K562 (cell line): ENCODE data around the gene DIS3L2. TPM values are rescaled to one million over a fixed set of nuclear protein-coding genes. Genes with fewer than 3 reads are reported as not detected.
A peak's percentile ranks its signal among the peaks of the same experiment; 100 is the strongest.

Experiments used
- ATAC-seq: fragments of 200-7000 bp; cut with Tn5 transposase; 3 replicates; pipeline ENCODE4 v1.9.1; 2020; ENCODE audit warnings: moderate library complexity
- BruUV-seq: library from RNA; stranded (reverse); fragments of 400-500 nt; replicated peaks from 2 replicates; lab custom pipeline; 2021; lab: Mats Ljungman, UMichigan
- CTCF ChIA-PET: fragments of 300-600 bp; formaldehyde crosslinking; extraction: SDS; loops from one replicate; lab custom pipeline; 2021; ENCODE audit warnings: low intra/inter-chr PET ratio; lab: Yijun Ruan, JAX
- POLR2A ChIA-PET: fragments of 300-600, 350-650 bp; sonication (Branson Sonifier 250); formaldehyde crosslinking; extraction: SDS; loops from one replicate; lab custom pipeline; 2021; ENCODE audit warnings: antibody characterized with exemption, inconsistent platforms; lab: Yijun Ruan, JAX
- DNase-seq, 4 experiments: peaks; one replicate each; pipeline versions ENCODE4 v3.0.0 to v3.0.0-alpha.2; 2011 to 2018; ENCODE audit warnings: low spot score in 3 of 4, mixed read lengths in 3 of 4; ENCODE audit errors: extremely low read depth in 1 of 4
- FAIRE-seq: peaks from 2 replicates; lab custom pipeline; 2011; peaks lifted over from hg19 to GRCh38; lab: Jason Lieb, UNC
- H2AFZ ChIP-seq: 2 replicates; pipeline ENCODE4 v1.6.0; 2011; ENCODE audit warnings: low read depth, low read length, control low read depth, inconsistent platforms
- H3K27ac ChIP-seq: fragments of 200-600 bp; 3 replicates; pipeline ENCODE4 v1.8.0; 2011; ENCODE audit warnings: low read depth, mild to moderate bottlenecking, control low read depth, inconsistent platforms, low read length, moderate library complexity, mixed read lengths; ENCODE audit errors: extremely low read depth
- H3K27me3 ChIP-seq, 2 experiments: fragments of 300-600 bp in 1 of 2; 2 replicates in 1 of 2; 3 replicates in 1 of 2; pipeline versions ENCODE4 v1.6.0 to v1.8.0; 2011; ENCODE audit warnings: inconsistent platforms in 2 of 2, low read length in 2 of 2, mild to moderate bottlenecking in 1 of 2, mixed read lengths in 1 of 2, moderate library complexity in 1 of 2; ENCODE audit not compliant: control insufficient read depth in 2 of 2, insufficient read depth in 2 of 2
- H3K36me3 ChIP-seq: fragments of 300-600 bp; 3 replicates; pipeline ENCODE4 v1.8.0; 2011; ENCODE audit warnings: mild to moderate bottlenecking, low read length, inconsistent platforms; ENCODE audit not compliant: control insufficient read depth, insufficient read depth
- H3K4me1 ChIP-seq, 2 experiments: fragments of 200-600 bp in 1 of 2; replicated peaks in 1 of 2; 2 replicates in 1 of 2; 3 replicates in 1 of 2; pipeline versions ENCODE4 v1.5.1 to v1.8.0; 2011; ENCODE audit warnings: inconsistent platforms in 2 of 2, low read length in 2 of 2, mild to moderate bottlenecking in 1 of 2, mixed read lengths in 1 of 2, moderate library complexity in 1 of 2; ENCODE audit not compliant: control insufficient read depth in 2 of 2, insufficient read depth in 2 of 2
- H3K4me2 ChIP-seq: 2 replicates; pipeline ENCODE4 v1.6.1; 2011; ENCODE audit warnings: low read length, control low read depth, inconsistent platforms, mixed read lengths; ENCODE audit not compliant: insufficient read depth
- H3K4me3 ChIP-seq: fragments of 200-600 bp; sonication (generic), shearing (Covaris generic); 2 replicates; pipeline ENCODE4 v1.5.1; 2016; ENCODE audit warnings: control low read depth, inconsistent platforms
- H3K79me2 ChIP-seq: fragments of 200-600 bp; 3 replicates; pipeline ENCODE4 v1.8.0; 2011; ENCODE audit warnings: low read length, inconsistent platforms; ENCODE audit not compliant: control insufficient read depth, insufficient read depth
- H3K9ac ChIP-seq, 2 experiments: 2 replicates each; pipeline versions ENCODE4 v1.6.0 to v1.6.1; 2011; ENCODE audit warnings: low read depth in 2 of 2, low read length in 2 of 2, control low read depth in 1 of 2, inconsistent platforms in 1 of 2, mild to moderate bottlenecking in 1 of 2, mixed read lengths in 1 of 2; ENCODE audit not compliant: insufficient read depth in 1 of 2
- H3K9me1 ChIP-seq: one replicate; pipeline ENCODE4 v1.6.0; 2011; ENCODE audit warnings: inconsistent platforms, mild to moderate bottlenecking, low read length, moderate library complexity; ENCODE audit not compliant: control insufficient read depth, insufficient read depth
- H3K9me3 ChIP-seq: replicated peaks from 2 replicates; pipeline ENCODE4 v1.5.1; 2011; ENCODE audit warnings: low read depth, low read length, inconsistent platforms; ENCODE audit not compliant: control insufficient read depth, insufficient read depth
- H4K20me1 ChIP-seq: replicated peaks from 2 replicates; pipeline ENCODE4 v1.6.1; 2011; ENCODE audit warnings: low read length, inconsistent platforms, mixed read lengths; ENCODE audit not compliant: control insufficient read depth, insufficient read depth
- CBX1 ChIP-seq: sonication (generic); IDR thresholded peaks from 2 replicates; pipeline ENCODE4 v1.6.1; 2016; ENCODE audit warnings: antibody characterized with exemption, low read depth, mild to moderate bottlenecking
- CTCF ChIP-seq, 3 experiments: IDR thresholded peaks in 2 of 3; conservative IDR thresholded peaks in 1 of 3; 2 replicates each; pipeline ENCODE4 v1.5.1; 2011 to 2012; ENCODE audit warnings: low read length in 3 of 3, mild to moderate bottlenecking in 3 of 3, control low read depth in 2 of 3, improper control_type of control experiment in 1 of 3, inconsistent platforms in 1 of 3, low read depth in 1 of 3, mixed read lengths in 1 of 3, moderate library complexity in 1 of 3; ENCODE audit not compliant: insufficient read depth in 2 of 3
- HLTF ChIP-seq: fragments of 450-650 bp; IDR thresholded peaks from 2 replicates; pipeline ENCODE4 v1.6.1; 2016
- KLF10 ChIP-seq: fragments of 250-450 bp; sonication (Bioruptor Pico); IDR thresholded peaks from 2 replicates; pipeline ENCODE4 v1.6.1; 2021; ENCODE audit warnings: matching md5 sums
- RAD21 ChIP-seq, 2 experiments: fragments of 250-450 bp in 1 of 2; fragments of 450-650 bp in 1 of 2; sonication (Bioruptor Pico) in 1 of 2; formaldehyde crosslinking in 1 of 2; IDR thresholded peaks in 1 of 2; conservative IDR thresholded peaks in 1 of 2; 2 replicates each; pipeline versions ENCODE4 v1.4.0 to v1.8.0; 2020 to 2022; ENCODE audit warnings: mild to moderate bottlenecking in 2 of 2, moderate library complexity in 1 of 2
- WGBS: fragments of 100-300 bp; shearing (Covaris generic); methylation state at CpG from one replicate; pipeline ENCODE4 v1.1.6; 2016; ENCODE audit warnings: low coverage, mixed read lengths; ENCODE audit not compliant: insufficient coverage; ENCODE audit errors: missing lambda C conversion rate; 5-methylcytosine and 5-hydroxymethylcytosine counted together
- in situ Hi-C: fragments of 300-500 bp; cut with MboI; formaldehyde crosslinking; loops from 4 replicates; pipeline ENCODE4 v1.15.0; 2018; ENCODE audit warnings: inconsistent platforms, mixed read lengths
- intact Hi-C: fragments of 100-400 bp; cut with micrococcal nuclease; formaldehyde crosslinking; loops from 2 replicates; pipeline ENCODE4 v1.14.2; 2022
- polyA plus RNA-seq, 8 experiments: library from polyadenylated mRNA; depleted of rRNA in 4 of 8; stranded (reverse) in 5 of 8; unstranded in 3 of 8; fragments of >200 nt; fragmentation: Nextera tagmentation in 2 of 8; fragmentation: Illumina TruSeq in 1 of 8; extraction: Ambion mirVana in 2 of 8; extraction: Trizol in 1 of 8; gene quantifications; 2 replicates each; pipeline versions ENCODE4 v1.2.1 to v1.2.3, GENCODE V29; 2011 to 2014; ENCODE audit warnings: inconsistent platforms in 1 of 8, missing spikeins in 1 of 8
- total RNA-seq, 7 experiments: library from RNA; depleted of rRNA in 6 of 7; stranded (reverse); fragments of >200 nt in 6 of 7; fragmentation: Illumina TruSeq in 2 of 7; extraction: Trizol in 2 of 7; gene quantifications; 2 replicates each; pipeline versions ENCODE4 v1.2.1 to v1.2.3, GENCODE V29; 2011 to 2021; ENCODE audit warnings: low replicate concordance in 1 of 7

The DIS3L2 gene
- total and polyA plus RNA-seq, 9 of the 15 experiments (the other 6 are each of a cell fraction or from before 2014, with no cell fraction given): 1.5 to 19.2 (median 11.2) TPM

DNA sequence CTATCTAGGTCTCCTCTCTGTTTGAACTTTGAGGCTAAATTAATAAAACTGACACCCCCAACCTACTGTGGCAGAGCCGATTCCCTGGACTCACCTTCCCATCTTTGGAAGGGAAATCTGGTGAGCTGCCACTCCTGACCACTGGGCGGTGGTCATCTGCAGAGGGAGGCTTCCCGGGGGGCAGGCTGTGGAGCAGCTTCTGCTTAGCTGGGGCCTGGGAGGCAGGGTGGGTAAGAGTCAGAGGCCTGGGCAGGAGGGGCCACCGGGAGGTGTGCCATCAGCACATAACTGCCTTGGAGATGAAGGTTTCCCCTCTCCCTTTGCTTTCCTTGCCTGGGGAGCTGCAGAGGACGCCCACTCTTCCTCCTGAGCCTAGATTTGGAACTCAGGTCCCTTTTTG, 33.0 kb upstream of the DIS3L2 start:
- intact Hi-C loops (loop anchor here (5.0 kb wide), 2 partner anchors 214 to 399 kb away; no protein-coding TSS in a partner anchor), in situ Hi-C loops (no loop called here)
- Histone ChIP-seq H3K9me3 (no peaks in the 10 kb centered on the region), H3K9me1 (no peaks in the 10 kb centered on the region), H4K20me1 (peaks cover 4% of the 10 kb centered on the region), H3K9ac (no peak overlapping the region), H3K79me2 (no peaks in the 10 kb centered on the region), H3K27ac (no peak overlapping the region), H3K36me3 (no peaks in the 10 kb centered on the region), H2AFZ (no peak overlapping the region), H3K4me3 (no peak overlapping the region), H3K4me1 (peaks cover 0 to 30% of the 10 kb centered on the region in 2 experiments; a peak in 3 of 5 replicates), H3K4me2 (no peak overlapping the region), H3K27me3 (peaks cover 23 to 65% of the 10 kb centered on the region in 2 experiments)
- FAIRE-seq (no peak), ATAC-seq (no peak), DNase-seq (no peak)
- BruUV-seq: no TSS peak
- ChIA-PET POLR2A (interaction anchor here (0.6 kb wide), 2 partner anchors 9 to 1323 kb away, joined by 3 read pairs; partner anchors contain the start of gene ATG16L1), CTCF (no interaction called here)
- WGBS: 7% methylated on average over 3 of the region's 5 CpGs
- TF ChIP-seq HLTF: no peak
- TF ChIP-seq RAD21 (CRISPR knock-in tag; conservative IDR thresholded peaks at IDR 0.05 in 1 of 2, IDR thresholded peaks at IDR 0.05 in 1 of 2): peak in 1 of 2 experiments; percentile 32; a peak in 2 of 4 replicates
- peak; percentile 14 to 32 (median 21); a peak in 3 of 6 replicates for TF ChIP-seq CTCF (IDR thresholded peaks at IDR 0.05 in 2 of 3, conservative IDR thresholded peaks at IDR 0.05 in 1 of 3; ENCODE audit: insufficient read depth in 2 of 3, low read depth in 1 of 3, low read length in 3 of 3)
- TF ChIP-seq KLF10: no peak
- TF ChIP-seq CBX1: no peak
